ENCODE data around the gene TMOD4. TPM values are rescaled to one million over a fixed set of nuclear protein-coding genes. Genes with fewer than 3 reads are reported as not detected.
A peak's percentile ranks its signal among the peaks of the same experiment; 100 is the strongest.

TMOD4 gene
- total and polyA plus RNA-seq, 2 of the 13 experiments (the other 11 are each of a cell fraction or from before 2014, with no cell fraction given) = 0.66 TPM; not detected in 1

- TF ChIP-seq ZNF280D (CRISPR knock-in tag; IDR thresholded peaks at IDR 0.05) = peak; percentile 45; the same call in 1 of the 2 replicates
- peak; percentile 28; the same call in 1 of the 2 replicates for TF ChIP-seq ZNF34 (CRISPR knock-in tag; IDR thresholded peaks at IDR 0.05; ENCODE audit: borderline replicate concordance)
- no peak for TF ChIP-seq ZNF749 (CRISPR knock-in tag; IDR thresholded peaks at IDR 0.05; ENCODE audit: borderline replicate concordance)
- peak; percentile 70 for TF ChIP-seq PRDM10 (CRISPR knock-in tag; IDR thresholded peaks at IDR 0.05; ENCODE audit: low read depth)
- peak; percentile 70 for TF ChIP-seq ZNF687 (CRISPR knock-in tag; IDR thresholded peaks at IDR 0.05)
- TF ChIP-seq ZNF225 (CRISPR knock-in tag; IDR thresholded peaks at IDR 0.05) = peak; percentile 56; the same call in 1 of the 2 replicates
- no peak for TF ChIP-seq RFXAP (CRISPR knock-in tag; IDR thresholded peaks at IDR 0.05; ENCODE audit: borderline replicate concordance)
Measured at GRCh38 chr1:151165281-151165737, 10.5 kb downstream of the TMOD4 start (continued).

All from HepG2 (cell line).